DMS 273 (cell line): Measurements from ENCODE around the gene TLR10.
"Not testable (repeated sequence)": the region's sequence is repeated elsewhere in the genome, so short reads cannot be mapped to it uniquely, and the experiment has no call there.

ENCODE experiments used
- DNase-seq: peaks from one replicate; lab custom pipeline; 2025; ENCODE audit not compliant: unreplicated experiment; lab: John Stamatoyannopoulos, UW

TLR10 gene

DNA sequence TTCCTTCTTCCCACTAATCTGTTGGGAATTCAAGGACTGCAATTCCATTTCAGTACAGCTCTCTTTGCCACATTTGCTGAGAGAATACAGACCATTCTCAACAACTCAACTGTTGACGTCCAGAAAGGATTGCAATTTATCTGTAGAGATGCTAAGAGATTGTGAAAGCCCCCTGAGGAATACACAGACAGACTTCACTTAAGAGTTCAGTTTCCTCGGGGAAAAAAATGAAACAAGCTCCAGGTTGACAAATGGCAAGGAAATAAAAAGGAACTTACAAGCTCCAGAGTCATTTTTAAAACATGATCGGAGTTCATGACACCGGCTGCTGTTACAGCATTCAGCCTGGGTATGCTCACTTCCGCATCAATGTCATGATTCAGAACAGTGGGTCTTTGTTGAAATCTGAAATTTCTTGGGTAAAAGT lies 13.8 kb downstream of the TLR10 start:
- DNase-seq: no peak

DNA sequence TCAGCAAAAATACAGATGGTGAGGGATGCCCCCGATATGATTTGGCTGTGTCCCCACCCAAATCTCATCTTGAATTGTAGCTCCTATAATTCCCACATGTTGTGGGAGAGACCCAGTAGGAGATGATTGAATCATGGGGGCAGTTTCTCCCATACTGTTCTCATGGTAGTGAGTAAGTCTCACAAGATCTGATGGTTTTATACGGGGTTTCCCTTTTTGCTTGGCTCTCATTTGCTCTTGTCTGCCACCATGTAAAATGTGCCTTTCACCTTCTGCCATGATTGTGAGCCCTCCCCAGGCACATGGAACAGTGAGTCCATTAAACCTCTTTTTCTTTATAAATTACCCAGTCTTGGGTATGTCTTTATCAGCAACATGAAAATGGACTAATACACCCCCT lies 15.8 kb downstream of the TLR10 start:
- not testable (repeated sequence) for DNase-seq

DNA sequence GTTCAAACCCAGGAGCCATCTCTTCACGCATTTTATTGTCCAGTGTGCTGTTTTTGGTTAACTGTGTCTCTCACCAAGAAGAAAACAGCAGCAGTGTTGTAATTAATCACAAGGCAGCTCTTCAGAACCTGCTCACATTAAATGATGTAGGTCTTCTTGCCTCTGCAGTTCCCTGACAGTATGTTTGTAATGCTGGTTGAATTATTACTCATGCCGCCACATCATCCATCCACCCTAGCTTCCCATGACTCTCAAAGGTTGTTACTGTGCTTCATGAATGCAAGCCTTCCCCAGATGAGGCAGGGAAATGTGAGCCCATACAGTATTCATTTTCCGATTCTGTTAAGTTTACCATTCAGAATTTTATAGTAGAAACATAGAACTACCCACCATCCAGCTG lies 17.4 kb downstream of the TLR10 start:
- no peak for DNase-seq

DNA sequence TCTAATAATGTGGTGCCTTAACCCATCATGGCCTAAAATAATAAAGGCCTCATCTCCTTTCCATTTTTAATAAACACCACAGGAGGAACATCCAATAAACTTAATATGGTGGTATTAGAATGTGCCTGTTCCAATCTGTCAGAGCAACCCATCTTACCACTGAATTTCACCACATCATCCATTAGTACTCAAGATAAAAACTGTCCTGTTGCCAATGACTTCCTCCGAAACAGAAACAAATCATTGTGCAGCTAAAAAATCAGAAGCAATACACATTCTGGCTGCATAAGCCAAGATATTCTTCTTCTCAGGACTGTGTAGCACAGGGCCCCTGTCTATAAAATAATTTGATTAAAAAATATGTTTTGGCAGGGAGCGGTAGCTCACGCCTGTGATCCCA lies 18.5 kb downstream of the TLR10 start:
- no peak for DNase-seq

DNA sequence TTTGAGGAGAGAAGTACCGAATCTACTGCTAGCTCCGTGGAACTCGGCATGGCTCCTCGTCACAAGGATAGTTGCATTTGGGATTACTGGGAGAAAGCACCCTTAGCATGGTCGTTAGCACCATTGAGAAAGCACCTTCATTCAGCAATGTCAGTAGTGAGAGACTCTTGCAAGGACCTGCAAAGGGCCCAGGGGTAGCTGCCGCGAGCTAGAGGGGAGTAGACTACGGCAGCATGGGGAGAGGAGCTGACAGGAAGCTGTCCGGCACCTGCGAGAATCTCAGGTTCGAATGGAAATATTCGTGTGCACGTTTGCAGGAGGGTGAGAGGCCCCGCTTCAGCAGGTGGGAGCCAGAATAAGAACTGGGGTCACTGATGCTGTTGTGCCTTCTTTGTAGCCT lies 20.2 kb downstream of the TLR10 start:
- DNase-seq: no peak

DNA sequence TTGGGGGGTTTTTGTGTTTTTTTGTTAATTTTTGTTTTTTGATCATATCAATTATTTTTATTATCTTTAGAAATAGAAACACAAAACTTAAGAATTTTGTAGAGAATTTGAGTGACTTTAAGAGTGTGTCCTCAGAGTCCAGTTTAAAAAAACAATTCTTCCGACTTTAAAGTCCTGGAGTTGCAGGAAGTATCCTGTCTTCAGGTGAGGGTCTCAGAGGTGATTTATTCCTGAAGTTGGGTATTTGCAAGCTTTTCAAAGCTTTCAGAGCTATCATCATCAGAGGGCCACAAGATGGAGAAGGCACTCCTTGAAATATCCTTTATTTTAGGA lies 23.0 kb downstream of the TLR10 start:
- DNase-seq: no peak

DNA sequence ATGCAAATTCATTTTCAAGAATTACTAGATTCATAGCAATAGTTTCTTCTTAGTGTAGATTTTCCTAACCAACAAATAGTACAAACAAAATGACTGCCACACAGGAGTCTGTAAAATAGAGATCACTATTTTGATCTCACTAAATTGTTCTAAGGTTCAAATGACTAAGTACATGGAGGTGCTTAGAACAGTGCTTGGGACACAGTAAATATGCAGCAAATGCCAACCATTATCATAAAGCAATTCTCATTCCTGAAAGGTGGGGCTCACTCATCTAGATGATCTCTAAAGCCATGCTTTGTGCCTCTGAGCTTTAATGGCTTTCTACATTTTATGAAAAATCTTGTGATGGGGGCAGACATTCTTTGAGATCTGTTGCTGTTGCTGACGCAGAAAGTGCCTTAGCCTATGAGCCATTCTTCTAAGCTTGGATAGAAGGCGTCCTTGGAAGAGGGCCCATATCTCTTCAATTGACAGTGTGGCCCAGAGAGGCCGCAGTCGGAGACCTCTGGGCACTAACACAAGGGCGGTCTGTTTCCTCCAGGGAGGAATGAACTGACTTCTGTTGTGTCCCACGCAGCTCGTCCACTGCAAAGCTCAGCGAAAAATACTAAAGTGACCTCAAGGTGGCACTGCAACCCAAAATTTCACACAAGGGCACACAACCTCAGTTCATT lies 23.5 kb downstream of the TLR10 start:
- peak; percentile 32 for DNase-seq

DNA sequence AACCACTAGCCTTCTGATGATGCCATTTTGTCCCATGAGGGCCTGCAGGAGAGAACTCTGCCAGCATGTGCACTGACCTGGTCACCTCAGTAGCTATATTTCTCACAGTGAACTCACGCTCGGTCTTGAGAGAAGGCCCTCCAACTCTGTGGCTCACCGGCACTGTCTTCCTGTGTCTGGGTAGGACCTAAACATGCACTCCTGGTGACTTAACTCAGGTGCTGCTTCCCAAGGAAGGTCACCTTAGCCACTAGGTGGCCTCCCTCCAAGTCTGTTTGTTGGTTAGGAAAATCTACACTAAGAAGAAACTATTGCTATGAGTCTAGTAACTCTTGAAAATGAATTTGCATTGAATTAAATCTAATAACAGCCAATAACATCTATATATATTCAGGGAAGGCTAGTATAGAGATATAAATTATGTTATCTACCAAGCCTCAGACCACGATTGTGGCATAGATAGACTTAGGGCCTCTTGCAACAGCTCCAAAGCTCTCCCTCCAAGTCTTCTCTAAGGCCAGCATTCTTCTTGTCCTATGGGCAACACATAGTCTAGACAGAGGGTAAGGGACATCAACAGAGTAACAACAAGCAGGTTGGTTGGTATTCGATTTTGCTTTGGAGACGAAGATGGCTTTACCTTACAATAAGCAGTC lies 24.7 kb downstream of the TLR10 start:
- peak; percentile 5 for DNase-seq

DNA sequence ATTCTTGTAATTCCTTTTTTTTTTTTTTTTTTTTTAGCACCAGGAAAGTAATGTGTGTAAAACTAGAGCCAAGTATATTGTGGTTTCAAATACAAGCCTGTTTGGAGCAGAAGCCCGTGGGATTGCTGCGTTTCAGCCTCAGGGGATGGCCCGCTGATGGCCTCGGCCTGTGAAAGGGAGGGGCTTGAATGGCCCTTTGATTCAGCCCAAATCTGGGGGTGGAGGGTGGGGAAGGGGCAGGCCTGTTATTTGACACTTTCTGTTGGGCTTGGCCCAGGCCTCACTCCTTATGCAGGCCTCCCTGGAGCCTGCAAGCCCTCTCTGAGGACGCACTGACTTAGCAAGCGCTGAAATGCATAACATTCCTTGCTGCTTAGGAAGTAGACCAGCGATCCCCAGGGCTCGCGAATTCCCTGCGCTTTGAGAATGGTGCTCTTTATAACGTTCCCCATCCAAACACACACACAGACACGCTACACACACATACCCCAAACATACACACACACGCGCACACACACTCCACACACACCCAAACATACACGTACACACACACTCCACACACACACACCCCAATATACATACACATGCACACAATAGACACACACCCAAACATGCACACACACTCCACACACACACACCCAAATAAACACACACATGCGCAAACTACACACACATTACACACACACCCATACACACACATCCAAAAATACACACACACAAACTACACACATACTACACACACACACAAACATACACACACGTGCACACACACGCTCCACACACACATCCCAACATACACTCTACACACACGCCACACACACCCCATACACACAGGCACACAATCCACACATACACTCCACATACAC lies 29.6 kb downstream of the TLR10 start:
- peak; percentile 88 for DNase-seq

DNA sequence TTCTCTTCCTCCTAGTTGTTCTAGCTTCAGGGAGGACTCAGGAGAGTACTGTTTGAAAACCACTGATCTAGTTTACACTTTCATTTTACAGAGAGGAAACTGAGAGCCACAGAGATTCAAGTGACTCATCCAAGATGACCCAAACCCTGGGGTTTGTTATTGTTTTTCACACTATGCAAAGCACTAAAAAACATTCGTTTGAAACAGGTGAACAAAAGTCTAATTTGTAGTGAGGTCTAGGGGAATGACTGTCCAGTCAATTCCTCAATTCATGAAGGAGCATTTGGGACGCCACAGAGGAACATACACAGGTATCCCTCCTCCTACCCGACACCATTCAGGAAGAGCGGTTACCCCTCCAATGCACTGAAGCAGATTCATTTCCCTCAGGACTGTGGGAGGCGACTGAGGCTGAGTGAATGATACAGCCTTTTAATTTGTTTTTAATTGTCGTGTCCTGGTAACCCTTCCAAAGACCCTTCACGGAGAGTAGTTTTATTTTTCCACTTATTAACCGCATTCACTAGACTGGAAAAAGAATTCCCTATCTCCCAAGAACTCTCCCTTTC lies 30.3 kb downstream of the TLR10 start:
- DNase-seq: no peak

DNA sequence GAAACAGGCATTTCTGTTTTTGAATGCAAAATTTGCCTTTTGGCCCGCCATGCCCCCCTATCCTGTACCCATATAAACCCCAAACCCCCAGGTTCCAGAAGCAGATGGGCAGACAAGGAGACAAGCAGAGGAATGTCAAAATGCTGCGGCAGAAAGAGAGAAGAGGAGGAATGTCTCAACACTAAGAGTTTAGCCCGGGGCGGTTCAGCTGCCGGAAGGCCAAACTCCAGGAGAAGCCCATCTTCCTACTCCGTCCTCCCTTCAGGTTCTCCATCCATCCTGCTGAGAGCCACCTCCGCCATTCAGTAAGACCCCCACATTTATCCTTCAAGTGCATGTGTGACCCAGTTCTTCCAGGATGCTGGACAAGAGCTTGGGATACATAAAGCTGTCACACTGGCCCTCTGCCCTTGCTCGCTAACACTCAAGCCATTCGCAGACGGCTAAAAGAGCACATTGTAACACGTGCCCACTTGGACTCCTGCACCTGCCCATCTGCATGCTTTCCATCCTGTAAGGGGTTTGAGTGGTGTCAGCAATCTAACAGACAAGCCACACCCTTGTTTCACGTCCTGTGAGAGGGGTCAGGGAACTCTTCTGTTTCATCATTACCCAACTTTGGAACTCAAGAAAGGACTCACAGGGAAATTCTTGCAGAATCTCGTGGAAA lies 31.3 kb downstream of the TLR10 start:
- no peak for DNase-seq

DNA sequence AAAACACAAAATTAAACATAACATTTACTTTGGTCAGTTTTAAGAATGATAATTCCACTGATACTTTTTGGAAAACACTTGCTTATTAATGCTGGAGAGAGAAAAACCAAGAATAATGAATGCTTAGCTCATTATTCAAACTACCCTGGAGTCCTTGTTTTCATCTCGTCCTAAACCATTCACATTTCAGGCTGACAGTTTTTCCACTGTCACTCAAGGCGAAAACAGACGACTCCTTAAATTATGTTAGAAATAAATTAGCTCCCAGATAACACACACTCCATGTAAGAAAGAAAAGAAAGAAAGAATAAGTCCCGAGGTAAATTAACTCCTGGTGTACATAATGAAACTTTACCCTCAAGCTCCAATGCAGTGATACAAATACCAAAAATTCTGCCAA lies 33.5 kb downstream of the TLR10 start:
- DNase-seq: no peak

DNA sequence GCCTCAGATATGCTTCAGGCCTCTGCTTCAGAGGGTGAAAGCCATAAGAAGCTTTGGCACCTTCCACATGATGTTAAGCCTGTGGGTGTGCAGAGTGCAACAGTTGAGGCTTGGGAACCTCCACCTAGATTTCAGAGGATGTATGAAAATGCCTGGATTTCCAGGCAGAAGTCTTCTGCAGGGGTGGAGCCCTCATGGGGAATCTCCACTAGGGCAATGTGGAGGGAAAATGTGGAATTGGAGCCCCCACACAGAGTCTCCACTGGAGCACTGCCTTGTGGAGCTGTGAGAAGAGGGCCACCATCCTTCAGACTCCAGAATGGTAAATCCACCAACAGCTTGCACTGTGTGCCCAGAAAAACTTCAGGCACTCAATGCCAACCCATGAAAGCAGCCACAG lies 35.2 kb downstream of the TLR10 start:
- DNase-seq: no peak

DNA sequence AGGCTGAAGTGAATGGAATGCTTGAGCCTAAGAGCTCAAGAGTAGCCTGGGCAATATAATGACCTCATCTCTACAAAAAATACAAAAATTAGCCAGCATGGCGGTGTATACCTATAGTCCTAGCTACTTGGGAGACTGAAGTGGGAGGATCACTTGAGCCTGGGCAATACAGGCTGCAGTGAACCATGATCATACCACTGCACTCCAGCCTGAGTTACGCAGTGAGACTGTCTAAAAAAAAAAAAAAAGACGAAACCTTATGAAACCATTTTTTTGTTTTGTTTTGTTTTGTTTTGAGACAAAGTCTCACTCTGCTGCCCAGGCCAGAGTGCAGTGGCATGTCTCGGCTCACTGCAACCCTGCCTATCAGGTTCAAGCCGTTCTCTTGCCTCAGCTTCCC lies 36.9 kb downstream of the TLR10 start:
- no peak for DNase-seq

DNA sequence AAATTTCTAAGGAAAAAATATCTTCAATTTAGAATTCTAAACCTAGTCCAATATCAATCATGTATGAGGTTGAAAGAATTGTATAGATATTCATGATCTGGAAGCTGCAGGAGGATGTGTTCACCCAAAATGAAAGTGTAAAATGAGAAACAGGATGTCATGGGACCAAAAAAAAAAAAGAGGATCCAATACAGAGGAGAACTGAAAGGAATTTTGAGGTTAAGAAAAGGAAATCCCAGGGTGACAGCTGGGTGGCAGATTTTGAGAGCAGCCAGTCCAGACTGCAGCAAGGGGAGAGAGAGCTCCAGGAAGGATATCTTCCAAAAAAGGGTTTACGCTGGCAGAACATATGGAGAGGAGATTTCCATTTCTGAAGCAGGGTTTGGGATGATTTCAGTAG lies 38.9 kb downstream of the TLR10 start:
- peak; percentile 52 for DNase-seq

DNA sequence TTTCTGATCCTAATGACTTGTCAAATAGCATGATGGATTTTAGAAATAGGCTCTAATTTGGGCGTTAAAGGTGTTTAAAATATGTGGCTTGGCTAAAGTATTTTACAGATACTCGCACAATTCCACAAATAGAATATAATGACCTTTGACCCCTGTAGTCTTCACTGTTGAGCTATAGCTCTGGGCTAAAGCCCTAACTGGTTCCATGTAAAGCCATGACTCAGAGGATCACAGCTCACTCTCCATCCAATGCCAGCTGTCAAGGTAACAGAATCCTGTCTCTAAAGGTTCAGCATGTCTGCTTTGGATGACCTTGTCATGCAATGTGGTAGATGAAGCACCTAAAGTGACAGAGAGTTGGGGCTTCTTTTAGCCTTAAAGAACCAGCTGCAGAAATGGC lies 42.5 kb downstream of the TLR10 start:
- peak; percentile 8 for DNase-seq

DNA sequence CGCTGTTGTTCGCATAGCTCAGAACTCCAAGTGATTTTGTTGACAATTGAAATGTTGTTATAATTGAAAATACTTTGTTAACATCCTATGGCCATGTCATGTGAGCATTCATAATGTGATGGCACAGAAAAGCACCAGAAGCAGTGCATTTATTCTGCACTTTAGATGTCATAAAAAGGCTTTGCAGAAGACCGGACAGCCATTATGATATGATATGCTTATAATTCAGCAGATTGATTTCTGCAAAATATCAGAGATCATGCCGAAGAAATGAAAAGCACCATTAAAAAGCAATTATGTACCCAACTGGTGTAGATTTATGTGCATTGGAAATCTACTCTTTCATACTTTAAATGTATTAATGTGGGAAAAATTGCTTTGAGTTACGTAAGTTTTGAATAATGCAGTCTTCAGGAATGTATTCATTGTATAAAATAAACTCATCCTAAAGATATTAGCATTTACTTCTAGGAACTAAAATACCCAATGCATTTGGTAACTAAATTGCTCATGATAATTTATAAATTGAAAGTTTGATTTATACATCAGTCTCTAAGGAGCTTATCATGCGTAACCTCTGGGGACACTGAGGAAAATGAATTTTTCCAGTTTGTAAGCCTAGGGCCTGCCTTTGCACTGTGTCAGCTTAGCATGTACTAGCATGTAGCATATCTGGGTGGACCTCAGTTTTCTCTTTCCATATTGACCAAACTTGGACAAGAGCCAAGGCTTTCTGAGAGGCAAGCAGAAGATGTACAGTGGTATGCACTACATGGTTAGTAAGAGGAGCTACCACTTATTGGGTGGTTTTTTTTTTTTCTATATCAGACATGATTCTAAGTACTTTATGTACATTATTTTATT lies 43.6 kb downstream of the TLR10 start:
- DNase-seq: peak; percentile 1

DNA sequence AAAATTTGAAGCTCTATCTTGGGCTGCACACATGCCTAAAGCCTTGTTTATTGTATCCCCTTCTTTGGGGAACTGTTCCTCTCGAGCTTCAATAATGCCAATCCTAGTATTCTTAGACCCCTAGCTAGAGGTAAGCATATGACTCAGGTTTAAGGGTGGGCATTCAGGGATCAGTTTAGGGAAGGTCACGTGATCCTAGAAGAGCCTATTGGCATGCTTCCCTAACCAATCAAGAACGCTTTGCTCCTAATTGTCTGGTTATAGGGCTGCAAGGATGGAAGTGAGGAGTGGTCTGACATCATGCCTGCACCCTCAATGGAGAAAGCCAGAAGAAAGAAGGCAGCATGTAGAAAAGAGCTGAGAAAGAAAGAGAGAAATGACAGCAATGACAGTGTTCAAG lies 46.9 kb downstream of the TLR10 start:
- no peak for DNase-seq

DNA sequence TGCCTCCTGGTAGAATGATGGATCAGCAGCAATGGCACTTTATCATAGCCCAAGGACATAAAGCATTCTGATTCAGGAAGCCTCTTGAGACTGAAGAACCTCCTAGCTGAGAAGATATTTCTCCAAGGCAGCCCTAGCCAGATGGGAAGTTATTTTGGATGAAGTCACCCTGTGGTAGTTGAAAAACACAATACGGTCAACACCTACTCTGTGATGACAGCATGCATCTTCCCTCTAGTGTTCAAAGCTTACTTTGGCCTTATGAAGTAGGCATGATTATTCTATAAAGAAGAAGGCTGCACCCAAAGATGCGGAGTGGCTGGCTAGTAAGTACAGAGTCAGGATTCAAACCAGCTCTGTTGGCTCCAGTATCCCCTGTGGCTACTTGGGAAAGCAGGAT lies 47.9 kb downstream of the TLR10 start:
- no peak for DNase-seq

DNA sequence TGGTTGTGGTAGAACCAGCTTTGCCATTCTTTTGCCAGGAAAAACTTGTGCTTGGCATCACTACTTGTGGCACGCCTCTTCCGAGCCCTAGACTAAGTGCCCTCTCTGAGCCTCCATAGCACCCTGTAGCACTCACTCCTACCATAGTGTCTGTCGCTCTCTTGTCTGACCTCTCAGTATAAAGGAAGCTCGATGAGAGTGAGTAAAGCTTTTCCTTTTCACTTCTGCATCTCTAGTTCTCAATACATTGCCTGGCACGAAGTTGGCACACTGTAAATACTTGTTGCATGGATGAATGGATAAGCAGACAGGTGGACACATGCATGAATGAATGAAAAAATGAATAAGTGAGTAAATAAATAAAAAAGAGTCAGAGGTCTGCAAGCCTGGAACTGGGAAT lies 48.3 kb downstream of the TLR10 start:
- DNase-seq: no peak
